ENCODE data around the gene DPP7. TPM values are rescaled to one million over a fixed set of nuclear protein-coding genes. Genes with fewer than 3 reads are reported as not detected.

Gene DPP7
- polyA plus RNA-seq, 1 of the 3 experiments (the other 2 are of a cell fraction) = 127 TPM

GRCh38 chr9:137080260-137081122 is 34.0 kb downstream of the DPP7 start:
- no peak overlapping the region for H3K4me3 ChIP-seq (ENCODE audit: low read depth in 2 of 2, low read length in 1 of 2)
- H3K4me1 ChIP-seq (ENCODE audit: control insufficient read depth in 1 of 2, insufficient read depth in 2 of 2, low read depth in 1 of 2, low read length in 1 of 2) = peaks cover 9 to 10% of the 10 kb centered on the region in 2 experiments; a peak in 2 of 4 replicates
- ChIA-PET CTCF (interaction anchor here (1.4 to 2.1 kb wide), 7 partner anchors 11 to 311 kb away, joined by 3 to 9 read pairs (median 5); partner anchors contain the start of genes NPDC1 and SAPCD2), POLR2A (no interaction called here)
- no peaks in the 10 kb centered on the region for H3K27me3 ChIP-seq (ENCODE audit: insufficient read depth)
- TF ChIP-seq POLR2AphosphoS5 (IDR thresholded peaks at IDR 0.05; ENCODE audit: low read depth, low read length) (no peak), ELF1 (IDR thresholded peaks at IDR 0.05) (no peak), GABPA (IDR thresholded peaks at IDR 0.05; ENCODE audit: low read depth) (no peak), MEF2A (IDR thresholded peaks at IDR 0.05; ENCODE audit: borderline replicate concordance, low read depth) (no peak), FOXJ3 (CRISPR knock-in tag; IDR thresholded peaks at IDR 0.05) (no peak), FOSL2 (IDR thresholded peaks at IDR 0.05; ENCODE audit: borderline replicate concordance, low read depth) (no peak)
- TF ChIP-seq, protein P1, sequence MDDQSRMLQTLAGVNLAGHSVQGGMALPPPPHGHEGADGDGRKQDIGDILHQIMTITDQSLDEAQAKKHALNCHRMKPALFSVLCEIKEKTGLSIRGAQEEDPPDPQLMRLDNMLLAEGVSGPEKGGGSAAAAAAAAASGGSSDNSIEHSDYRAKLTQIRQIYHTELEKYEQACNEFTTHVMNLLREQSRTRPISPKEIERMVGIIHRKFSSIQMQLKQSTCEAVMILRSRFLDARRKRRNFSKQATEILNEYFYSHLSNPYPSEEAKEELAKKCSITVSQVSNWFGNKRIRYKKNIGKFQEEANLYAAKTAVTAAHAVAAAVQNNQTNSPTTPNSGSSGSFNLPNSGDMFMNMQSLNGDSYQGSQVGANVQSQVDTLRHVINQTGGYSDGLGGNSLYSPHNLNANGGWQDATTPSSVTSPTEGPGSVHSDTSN (IDR thresholded peaks at IDR 0.05) = no peak
- H2AFZ ChIP-seq (ENCODE audit: low read depth) = no peak overlapping the region
- no peaks in the 10 kb centered on the region for H3K79me2 ChIP-seq (ENCODE audit: insufficient read depth)
- no peak overlapping the region for H3K4me2 ChIP-seq
- no peak for DNase-seq
- no peak overlapping the region for H3K9ac ChIP-seq
- H4K20me1 ChIP-seq (ENCODE audit: insufficient read depth) = no peaks in the 10 kb centered on the region
- H3K36me3 ChIP-seq (replicated peaks in 1 of 2; ENCODE audit: control insufficient read depth in 1 of 2, insufficient read depth in 2 of 2, low read length in 1 of 2) = peaks cover 3 to 8% of the 10 kb centered on the region in 2 experiments
- WGBS (ENCODE audit: low lambda C conversion rate) = 93% methylated on average over 6 of the region's 24 CpGs
- H3K9me2 ChIP-seq = no peaks in the 10 kb centered on the region
- H3K27ac ChIP-seq (ENCODE audit: low read depth in 2 of 2, low read length in 1 of 2) = no peak overlapping the region
- no peaks in the 10 kb centered on the region for H3K9me3 ChIP-seq
- peaks cover 21% of the 10 kb centered on the region for H3F3A ChIP-seq (replicated peaks; ENCODE audit: insufficient read depth)

DNA sequence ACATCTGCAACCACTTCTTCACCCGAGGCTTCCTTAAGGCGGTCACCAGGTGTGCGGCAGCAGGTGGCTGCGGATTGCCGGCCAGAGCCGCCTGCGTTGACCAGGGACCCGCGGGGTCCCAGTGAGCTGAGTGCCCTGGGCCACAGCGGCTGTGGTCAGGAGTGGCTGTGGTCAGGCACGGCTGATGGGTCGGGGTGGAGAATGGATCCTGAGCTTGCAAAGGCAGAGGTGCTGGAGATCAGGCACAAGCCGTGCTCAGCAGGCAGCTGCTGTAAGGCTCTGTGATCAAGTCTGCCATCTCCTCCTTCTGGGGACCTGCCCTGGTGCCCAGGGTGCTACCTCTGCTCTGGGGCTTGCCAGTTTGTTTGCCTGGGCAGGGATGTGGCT is 35.1 kb downstream of the DPP7 start:
- Histone ChIP-seq H3K27ac (ENCODE audit: low read depth in 2 of 2, low read length in 1 of 2) (no peak overlapping the region), H2AFZ (ENCODE audit: low read depth) (no peak overlapping the region), H3K36me3 (replicated peaks in 1 of 2; ENCODE audit: control insufficient read depth in 1 of 2, insufficient read depth in 2 of 2, low read length in 1 of 2) (peaks cover 3 to 8% of the 10 kb centered on the region in 2 experiments), H3F3A (replicated peaks; ENCODE audit: insufficient read depth) (peaks cover 23% of the 10 kb centered on the region), H3K9me2 (no peaks in the 10 kb centered on the region), H3K4me1 (ENCODE audit: control insufficient read depth in 1 of 2, insufficient read depth in 2 of 2, low read depth in 1 of 2, low read length in 1 of 2) (peaks cover 8 to 9% of the 10 kb centered on the region in 2 experiments; a peak in 2 of 4 replicates), H3K27me3 (ENCODE audit: insufficient read depth) (no peaks in the 10 kb centered on the region), H3K4me3 (ENCODE audit: low read depth in 2 of 2, low read length in 1 of 2) (no peak overlapping the region), H4K20me1 (ENCODE audit: insufficient read depth) (no peaks in the 10 kb centered on the region), H3K9ac (no peak overlapping the region), H3K4me2 (no peak overlapping the region), H3K9me3 (no peaks in the 10 kb centered on the region), H3K79me2 (ENCODE audit: insufficient read depth) (no peaks in the 10 kb centered on the region)
- no peak for DNase-seq
- CTCF ChIA-PET = interaction anchor here (0.7 to 1.9 kb wide), 5 partner anchors 9 to 147 kb away, joined by 3 to 8 read pairs (median 5); partner anchors contain the start of genes NPDC1, RNF224 and SAPCD2
- WGBS (ENCODE audit: low lambda C conversion rate) = 86% methylated on average over 10 of the region's 13 CpGs
- POLR2A ChIA-PET = interaction anchor here (0.6 to 0.7 kb wide), 2 partner anchors 9 to 53 kb away, joined by 3 read pairs; partner anchors contain the start of gene SAPCD2
- TF ChIP-seq ELF1 (IDR thresholded peaks at IDR 0.05) = no peak
- TF ChIP-seq FOXM1 (IDR thresholded peaks at IDR 0.05; ENCODE audit: low read depth) = no peak
- no peak for TF ChIP-seq IRF3 (IDR thresholded peaks at IDR 0.05; ENCODE audit: low read depth, low read length)
- TF ChIP-seq GATA2 (CRISPR knock-in tag; IDR thresholded peaks at IDR 0.05) = no peak
- TF ChIP-seq, protein P2, sequence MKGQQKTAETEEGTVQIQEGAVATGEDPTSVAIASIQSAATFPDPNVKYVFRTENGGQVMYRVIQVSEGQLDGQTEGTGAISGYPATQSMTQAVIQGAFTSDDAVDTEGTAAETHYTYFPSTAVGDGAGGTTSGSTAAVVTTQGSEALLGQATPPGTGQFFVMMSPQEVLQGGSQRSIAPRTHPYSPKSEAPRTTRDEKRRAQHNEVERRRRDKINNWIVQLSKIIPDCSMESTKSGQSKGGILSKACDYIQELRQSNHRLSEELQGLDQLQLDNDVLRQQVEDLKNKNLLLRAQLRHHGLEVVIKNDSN (IDR thresholded peaks at IDR 0.05; ENCODE audit: borderline replicate concordance, low read depth) = no peak
- no peak for TF ChIP-seq FOXJ3 (CRISPR knock-in tag; IDR thresholded peaks at IDR 0.05)
- no peak for TF ChIP-seq RAD21 (IDR thresholded peaks at IDR 0.05; ENCODE audit: low read length)
- TF ChIP-seq JUND (IDR thresholded peaks at IDR 0.05) = no peak
- no peak for TF ChIP-seq EP300 (IDR thresholded peaks at IDR 0.05; ENCODE audit: borderline replicate concordance in 1 of 2, low read depth in 1 of 2, low read length in 1 of 2)

Measured in SK-N-SH (cell line).